HEK293 (cell line): ENCODE measurements around the gene LPP.

Source experiments
- CTCF ChIA-PET: fragments of 350-600 bp; formaldehyde crosslinking; extraction: SDS; loops from one replicate; lab custom pipeline; 2021; ENCODE audit warnings: antibody characterized with exemption; lab: Yijun Ruan, JAX
- POLR2A ChIA-PET: fragments of 300-600 bp; formaldehyde crosslinking; extraction: SDS; loops from one replicate; lab custom pipeline; 2020; ENCODE audit warnings: antibody characterized with exemption, inconsistent platforms; lab: Yijun Ruan, JAX
- H3K27ac ChIP-seq: fragments of 200-500 bp; sonication (Bioruptor generic); 2 replicates; pipeline ENCODE4 v1.5.1; 2014; ENCODE audit warnings: low read depth, low read length, control low read depth, inconsistent platforms; ENCODE audit errors: extremely low read depth
- H3K36me3 ChIP-seq, 2 experiments: fragments of 200-500 bp in 1 of 2; sonication (Bioruptor generic) in 1 of 2; 1 replicate in 1 of 2; 2 replicates in 1 of 2; pipeline ENCODE4 v1.5.1; 2014 to 2017; ENCODE audit warnings: inconsistent platforms in 2 of 2, low read length in 2 of 2; ENCODE audit not compliant: control insufficient read depth in 2 of 2, insufficient read depth in 1 of 2
- H3K4me1 ChIP-seq: fragments of 200-500 bp; sonication (Bioruptor generic); 2 replicates; pipeline ENCODE4 v1.5.1; 2014; ENCODE audit warnings: mild to moderate bottlenecking, low read length, inconsistent platforms; ENCODE audit not compliant: control insufficient read depth, insufficient read depth
- H3K4me3 ChIP-seq: 2 replicates; pipeline ENCODE4 v1.5.1; 2011; ENCODE audit warnings: low read depth, mild to moderate bottlenecking, control low read depth, low read length, moderate library complexity
- H3K9me3 ChIP-seq: fragments of 200-500 bp; sonication (Bioruptor generic); 2 replicates; pipeline ENCODE4 v1.5.1; 2014; ENCODE audit warnings: low read depth, low read length, inconsistent platforms; ENCODE audit not compliant: control insufficient read depth, insufficient read depth
- EGR2 ChIP-seq: fragments of 450-650 bp; formaldehyde crosslinking; IDR thresholded peaks from 2 replicates; pipeline ENCODE4 v1.5.1; 2016; ENCODE audit warnings: low read depth, missing biosample characterization, missing genetic modification characterization
- SETDB1 ChIP-seq: IDR thresholded peaks from one replicate; pipeline ENCODE4 v1.6.1; 2017; ENCODE audit warnings: mild to moderate bottlenecking, low read length, moderate library complexity, mixed read lengths; ENCODE audit not compliant: insufficient read length
- ZBTB20 ChIP-seq: fragments of 450-650 bp; formaldehyde crosslinking; IDR thresholded peaks from 2 replicates; pipeline ENCODE4 v1.5.1; 2016; ENCODE audit warnings: missing biosample characterization, missing genetic modification characterization
- ZBTB8A ChIP-seq: fragments of 450-650 bp; formaldehyde crosslinking; IDR thresholded peaks from 2 replicates; pipeline ENCODE4 v1.5.1; 2016; ENCODE audit warnings: missing biosample characterization, missing genetic modification characterization
- ZNF175 ChIP-seq: fragments of 450-650 bp; formaldehyde crosslinking; IDR thresholded peaks from 2 replicates; pipeline ENCODE4 v1.5.1; 2016; ENCODE audit warnings: missing biosample characterization, missing genetic modification characterization
- ZNF2 ChIP-seq: fragments of 450-650 bp; formaldehyde crosslinking; IDR thresholded peaks from 2 replicates; pipeline ENCODE4 v1.5.1; 2016; ENCODE audit warnings: missing biosample characterization, missing genetic modification characterization
- ZNF214 ChIP-seq: fragments of 450-650 bp; formaldehyde crosslinking; IDR thresholded peaks from 2 replicates; pipeline ENCODE4 v1.5.1; 2017; ENCODE audit warnings: missing biosample characterization, mild to moderate bottlenecking, missing genetic modification characterization, borderline replicate concordance
- ZNF324 ChIP-seq: fragments of 450-650 bp; formaldehyde crosslinking; IDR thresholded peaks from 2 replicates; pipeline ENCODE4 v1.5.1; 2016; ENCODE audit warnings: missing biosample characterization, missing genetic modification characterization
- ZNF514 ChIP-seq: fragments of 450-650 bp; formaldehyde crosslinking; IDR thresholded peaks from 2 replicates; pipeline ENCODE4 v1.5.1; 2016; ENCODE audit warnings: missing biosample characterization, missing genetic modification characterization
- ZNF558 ChIP-seq: fragments of 450-650 bp; formaldehyde crosslinking; IDR thresholded peaks from 2 replicates; pipeline ENCODE4 v1.5.1; 2016; ENCODE audit warnings: missing biosample characterization, missing genetic modification characterization
- ZNF560 ChIP-seq: fragments of 450-650 bp; formaldehyde crosslinking; IDR thresholded peaks from 2 replicates; pipeline ENCODE4 v1.5.1; 2017; ENCODE audit warnings: missing biosample characterization, missing genetic modification characterization, borderline replicate concordance
- ZXDB ChIP-seq: fragments of 450-650 bp; formaldehyde crosslinking; IDR thresholded peaks from 2 replicates; pipeline ENCODE4 v1.5.1; 2016; ENCODE audit warnings: missing biosample characterization, missing genetic modification characterization
- TF ChIP-seq, protein P1 (sequence below): fragments of 450-650 bp; formaldehyde crosslinking; IDR thresholded peaks from 2 replicates; pipeline ENCODE4 v1.5.1; 2016; ENCODE audit warnings: missing biosample characterization, missing genetic modification characterization
- TF ChIP-seq, protein P2 (sequence below): fragments of 450-650 bp; formaldehyde crosslinking; IDR thresholded peaks from 2 replicates; pipeline ENCODE4 v1.5.1; 2017; ENCODE audit warnings: missing biosample characterization, missing genetic modification characterization
- TF ChIP-seq, protein P3 (sequence below): fragments of 450-650 bp; formaldehyde crosslinking; IDR thresholded peaks from 2 replicates; pipeline ENCODE4 v1.5.1; 2016; ENCODE audit warnings: missing biosample characterization, missing genetic modification characterization
- TF ChIP-seq, protein P4 (sequence below): fragments of 450-650 bp; formaldehyde crosslinking; IDR thresholded peaks from 2 replicates; pipeline ENCODE4 v1.5.1; 2017; ENCODE audit warnings: missing biosample characterization, missing genetic modification characterization
- TF ChIP-seq, protein P5 (sequence below): fragments of 450-650 bp; formaldehyde crosslinking; IDR thresholded peaks from 2 replicates; pipeline ENCODE4 v1.5.1; 2016; ENCODE audit warnings: missing biosample characterization, missing genetic modification characterization
- TF ChIP-seq, protein P6 (sequence below): fragments of 450-650 bp; formaldehyde crosslinking; IDR thresholded peaks from 2 replicates; pipeline ENCODE4 v1.5.1; 2016; ENCODE audit warnings: missing biosample characterization, missing genetic modification characterization

The LPP gene

DNA sequence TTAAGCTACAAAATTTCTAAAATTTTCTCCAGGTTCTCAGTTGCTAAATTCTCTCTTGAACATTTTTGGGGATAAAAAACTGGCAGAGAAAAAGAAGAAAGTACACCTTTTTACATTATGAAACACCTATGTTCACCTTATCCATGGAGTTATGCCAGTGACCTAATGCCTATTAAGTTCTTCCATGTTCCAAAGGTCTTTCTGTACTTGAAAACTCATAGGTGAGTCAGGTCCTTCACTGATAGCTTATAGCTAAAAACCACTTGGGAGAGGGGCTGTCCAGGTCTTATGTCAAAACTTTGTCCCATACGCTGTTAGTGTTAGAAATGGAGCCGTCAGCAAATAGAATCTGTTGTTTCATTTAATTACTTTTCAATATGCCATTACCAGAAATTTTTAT is 530.3 kb downstream of the LPP start:
- no peak overlapping the region for H3K4me3 ChIP-seq
- H3K4me1 ChIP-seq = no peaks in the 10 kb centered on the region
- CTCF ChIA-PET = no interaction called here
- no peaks in the 10 kb centered on the region for H3K36me3 ChIP-seq
- H3K27ac ChIP-seq = no peak overlapping the region
- TF ChIP-seq ZBTB8A (tag by site-specific recombination) (no peak), ZNF2 (tag by site-specific recombination) (no peak), ZNF324 (tag by site-specific recombination) (no peak), ZNF560 (tag by site-specific recombination) (no peak), ZNF214 (no peak), ZBTB20 (tag by site-specific recombination) (no peak), SETDB1 (no peak)
- TF ChIP-seq, protein P1, sequence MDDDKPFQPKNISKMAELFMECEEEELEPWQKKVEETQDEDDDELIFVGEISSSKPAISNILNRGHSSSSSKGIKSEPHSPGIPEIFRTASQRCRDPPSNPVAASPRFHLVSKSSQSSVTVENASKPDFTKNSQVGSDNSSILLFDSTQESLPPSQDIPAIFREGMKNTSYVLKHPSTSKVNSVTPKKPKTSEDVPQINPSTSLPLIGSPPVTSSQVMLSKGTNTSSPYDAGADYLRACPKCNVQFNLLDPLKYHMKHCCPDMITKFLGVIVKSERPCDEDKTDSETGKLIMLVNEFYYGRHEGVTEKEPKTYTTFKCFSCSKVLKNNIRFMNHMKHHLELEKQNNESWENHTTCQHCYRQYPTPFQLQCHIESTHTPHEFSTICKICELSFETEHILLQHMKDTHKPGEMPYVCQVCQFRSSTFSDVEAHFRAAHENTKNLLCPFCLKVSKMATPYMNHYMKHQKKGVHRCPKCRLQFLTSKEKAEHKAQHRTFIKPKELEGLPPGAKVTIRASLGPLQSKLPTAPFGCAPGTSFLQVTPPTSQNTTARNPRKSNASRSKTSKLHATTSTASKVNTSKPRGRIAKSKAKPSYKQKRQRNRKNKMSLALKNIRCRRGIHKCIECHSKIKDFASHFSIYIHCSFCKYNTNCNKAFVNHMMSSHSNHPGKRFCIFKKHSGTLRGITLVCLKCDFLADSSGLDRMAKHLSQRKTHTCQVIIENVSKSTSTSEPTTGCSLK = no peak
- TF ChIP-seq, protein P2, sequence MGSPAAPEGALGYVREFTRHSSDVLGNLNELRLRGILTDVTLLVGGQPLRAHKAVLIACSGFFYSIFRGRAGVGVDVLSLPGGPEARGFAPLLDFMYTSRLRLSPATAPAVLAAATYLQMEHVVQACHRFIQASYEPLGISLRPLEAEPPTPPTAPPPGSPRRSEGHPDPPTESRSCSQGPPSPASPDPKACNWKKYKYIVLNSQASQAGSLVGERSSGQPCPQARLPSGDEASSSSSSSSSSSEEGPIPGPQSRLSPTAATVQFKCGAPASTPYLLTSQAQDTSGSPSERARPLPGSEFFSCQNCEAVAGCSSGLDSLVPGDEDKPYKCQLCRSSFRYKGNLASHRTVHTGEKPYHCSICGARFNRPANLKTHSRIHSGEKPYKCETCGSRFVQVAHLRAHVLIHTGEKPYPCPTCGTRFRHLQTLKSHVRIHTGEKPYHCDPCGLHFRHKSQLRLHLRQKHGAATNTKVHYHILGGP (tag by site-specific recombination) = no peak
- TF ChIP-seq, protein P3, sequence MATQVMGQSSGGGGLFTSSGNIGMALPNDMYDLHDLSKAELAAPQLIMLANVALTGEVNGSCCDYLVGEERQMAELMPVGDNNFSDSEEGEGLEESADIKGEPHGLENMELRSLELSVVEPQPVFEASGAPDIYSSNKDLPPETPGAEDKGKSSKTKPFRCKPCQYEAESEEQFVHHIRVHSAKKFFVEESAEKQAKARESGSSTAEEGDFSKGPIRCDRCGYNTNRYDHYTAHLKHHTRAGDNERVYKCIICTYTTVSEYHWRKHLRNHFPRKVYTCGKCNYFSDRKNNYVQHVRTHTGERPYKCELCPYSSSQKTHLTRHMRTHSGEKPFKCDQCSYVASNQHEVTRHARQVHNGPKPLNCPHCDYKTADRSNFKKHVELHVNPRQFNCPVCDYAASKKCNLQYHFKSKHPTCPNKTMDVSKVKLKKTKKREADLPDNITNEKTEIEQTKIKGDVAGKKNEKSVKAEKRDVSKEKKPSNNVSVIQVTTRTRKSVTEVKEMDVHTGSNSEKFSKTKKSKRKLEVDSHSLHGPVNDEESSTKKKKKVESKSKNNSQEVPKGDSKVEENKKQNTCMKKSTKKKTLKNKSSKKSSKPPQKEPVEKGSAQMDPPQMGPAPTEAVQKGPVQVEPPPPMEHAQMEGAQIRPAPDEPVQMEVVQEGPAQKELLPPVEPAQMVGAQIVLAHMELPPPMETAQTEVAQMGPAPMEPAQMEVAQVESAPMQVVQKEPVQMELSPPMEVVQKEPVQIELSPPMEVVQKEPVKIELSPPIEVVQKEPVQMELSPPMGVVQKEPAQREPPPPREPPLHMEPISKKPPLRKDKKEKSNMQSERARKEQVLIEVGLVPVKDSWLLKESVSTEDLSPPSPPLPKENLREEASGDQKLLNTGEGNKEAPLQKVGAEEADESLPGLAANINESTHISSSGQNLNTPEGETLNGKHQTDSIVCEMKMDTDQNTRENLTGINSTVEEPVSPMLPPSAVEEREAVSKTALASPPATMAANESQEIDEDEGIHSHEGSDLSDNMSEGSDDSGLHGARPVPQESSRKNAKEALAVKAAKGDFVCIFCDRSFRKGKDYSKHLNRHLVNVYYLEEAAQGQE (tag by site-specific recombination) = no peak
- TF ChIP-seq, protein P4, sequence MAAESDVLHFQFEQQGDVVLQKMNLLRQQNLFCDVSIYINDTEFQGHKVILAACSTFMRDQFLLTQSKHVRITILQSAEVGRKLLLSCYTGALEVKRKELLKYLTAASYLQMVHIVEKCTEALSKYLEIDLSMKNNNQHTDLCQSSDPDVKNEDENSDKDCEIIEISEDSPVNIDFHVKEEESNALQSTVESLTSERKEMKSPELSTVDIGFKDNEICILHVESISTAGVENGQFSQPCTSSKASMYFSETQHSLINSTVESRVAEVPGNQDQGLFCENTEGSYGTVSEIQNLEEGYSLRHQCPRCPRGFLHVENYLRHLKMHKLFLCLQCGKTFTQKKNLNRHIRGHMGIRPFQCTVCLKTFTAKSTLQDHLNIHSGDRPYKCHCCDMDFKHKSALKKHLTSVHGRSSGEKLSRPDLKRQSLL (tag by site-specific recombination) = no peak
- POLR2A ChIA-PET = no interaction called here
- no peaks in the 10 kb centered on the region for H3K9me3 ChIP-seq

DNA sequence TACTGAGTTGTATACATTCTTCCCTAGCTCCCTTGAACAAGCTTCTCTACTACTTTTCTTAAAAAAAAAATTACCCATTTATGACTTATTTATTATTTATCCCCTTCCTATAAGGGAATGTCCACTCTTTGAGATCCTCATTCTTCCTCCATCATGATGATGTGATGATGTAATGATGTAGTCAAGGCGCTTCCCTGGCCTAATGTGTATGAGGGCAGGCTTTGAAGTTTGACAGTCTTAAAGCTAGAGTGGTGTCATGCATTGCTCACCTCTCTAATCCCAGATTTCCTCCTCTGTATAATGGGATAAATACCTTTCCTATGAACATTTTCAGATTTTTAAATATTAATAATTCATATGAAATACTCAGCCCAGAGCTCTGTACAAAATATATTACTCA is 531.8 kb downstream of the LPP start:
- Histone ChIP-seq H3K4me3 (no peak overlapping the region), H3K4me1 (no peaks in the 10 kb centered on the region), H3K9me3 (no peaks in the 10 kb centered on the region), H3K27ac (no peak overlapping the region), H3K36me3 (no peaks in the 10 kb centered on the region)
- POLR2A ChIA-PET = no interaction called here
- TF ChIP-seq ZXDB (tag by site-specific recombination) (no peak), ZNF514 (tag by site-specific recombination) (no peak), EGR2 (tag by site-specific recombination) (no peak), ZNF558 (tag by site-specific recombination) (no peak), ZNF175 (no peak)
- TF ChIP-seq, protein P5, sequence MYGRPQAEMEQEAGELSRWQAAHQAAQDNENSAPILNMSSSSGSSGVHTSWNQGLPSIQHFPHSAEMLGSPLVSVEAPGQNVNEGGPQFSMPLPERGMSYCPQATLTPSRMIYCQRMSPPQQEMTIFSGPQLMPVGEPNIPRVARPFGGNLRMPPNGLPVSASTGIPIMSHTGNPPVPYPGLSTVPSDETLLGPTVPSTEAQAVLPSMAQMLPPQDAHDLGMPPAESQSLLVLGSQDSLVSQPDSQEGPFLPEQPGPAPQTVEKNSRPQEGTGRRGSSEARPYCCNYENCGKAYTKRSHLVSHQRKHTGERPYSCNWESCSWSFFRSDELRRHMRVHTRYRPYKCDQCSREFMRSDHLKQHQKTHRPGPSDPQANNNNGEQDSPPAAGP (tag by site-specific recombination) = no peak
- TF ChIP-seq, protein P6, sequence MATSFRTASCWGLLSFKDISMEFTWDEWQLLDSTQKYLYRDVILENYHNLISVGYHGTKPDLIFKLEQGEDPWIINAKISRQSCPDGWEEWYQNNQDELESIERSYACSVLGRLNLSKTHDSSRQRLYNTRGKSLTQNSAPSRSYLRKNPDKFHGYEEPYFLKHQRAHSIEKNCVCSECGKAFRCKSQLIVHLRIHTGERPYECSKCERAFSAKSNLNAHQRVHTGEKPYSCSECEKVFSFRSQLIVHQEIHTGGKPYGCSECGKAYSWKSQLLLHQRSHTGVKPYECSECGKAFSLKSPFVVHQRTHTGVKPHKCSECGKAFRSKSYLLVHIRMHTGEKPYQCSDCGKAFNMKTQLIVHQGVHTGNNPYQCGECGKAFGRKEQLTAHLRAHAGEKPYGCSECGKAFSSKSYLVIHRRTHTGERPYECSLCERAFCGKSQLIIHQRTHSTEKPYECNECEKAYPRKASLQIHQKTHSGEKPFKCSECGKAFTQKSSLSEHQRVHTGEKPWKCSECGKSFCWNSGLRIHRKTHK (tag by site-specific recombination) = no peak
- CTCF ChIA-PET = no interaction called here
